GM12878 (cell line): ENCODE measurements around the gene ACTG1.

Experiments
- CREB1 ChIP-seq: IDR thresholded peaks from 2 replicates; pipeline ENCODE4 v1.6.1; 2012; ENCODE audit warnings: low read depth, mild to moderate bottlenecking, inconsistent platforms
- EP300 ChIP-seq, 2 experiments: fragments of 150-350 bp in 1 of 2; IDR thresholded peaks; 2 replicates each; pipeline ENCODE4 v1.6.1; 2011 to 2012; ENCODE audit warnings: low read depth in 2 of 2, low read length in 2 of 2, borderline replicate concordance in 1 of 2, improper control_type of control experiment in 1 of 2, inconsistent platforms in 1 of 2; ENCODE audit not compliant: control insufficient read depth in 1 of 2
- POLR2AphosphoS5 ChIP-seq: IDR thresholded peaks from 2 replicates; pipeline ENCODE4 v1.6.1; 2011; ENCODE audit warnings: mild to moderate bottlenecking, low read length, inconsistent platforms
- ZZZ3 ChIP-seq: IDR thresholded peaks from 2 replicates; pipeline ENCODE4 v1.6.1; 2011; ENCODE audit warnings: low read depth; ENCODE audit not compliant: control insufficient read depth, insufficient read length
- TF ChIP-seq, protein P1 (sequence below): IDR thresholded peaks from 2 replicates; pipeline ENCODE4 v1.6.1; 2012; ENCODE audit warnings: low read depth, low read length, improper control_type of control experiment

DNA sequence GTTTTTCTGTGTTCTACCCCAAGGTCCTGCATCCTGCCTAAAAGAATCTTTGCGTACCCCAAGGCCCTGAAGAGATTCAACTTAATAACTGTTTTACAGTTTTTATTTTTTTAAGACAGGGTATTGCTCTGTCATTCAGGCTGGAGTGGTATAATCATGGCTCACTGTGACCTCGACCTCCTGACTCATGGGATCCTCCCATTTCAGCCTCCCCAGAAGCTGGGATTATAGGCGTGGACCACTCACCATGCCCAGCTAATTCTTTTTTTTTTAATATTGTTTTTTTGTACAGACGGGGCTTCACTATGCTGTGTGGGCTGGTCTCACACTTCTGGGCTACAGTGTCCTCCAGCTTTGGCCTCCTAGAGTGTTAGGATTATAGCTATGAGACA is 48.9 kb upstream of the ACTG1 start:
- TF ChIP-seq EP300 (IDR thresholded peaks at IDR 0.05; ENCODE audit: borderline replicate concordance in 1 of 2, control insufficient read depth in 1 of 2, low read depth in 2 of 2, low read length in 2 of 2) (no peak), POLR2AphosphoS5 (no peak), CREB1 (no peak), ZZZ3 (no peak)
- TF ChIP-seq, protein P1, sequence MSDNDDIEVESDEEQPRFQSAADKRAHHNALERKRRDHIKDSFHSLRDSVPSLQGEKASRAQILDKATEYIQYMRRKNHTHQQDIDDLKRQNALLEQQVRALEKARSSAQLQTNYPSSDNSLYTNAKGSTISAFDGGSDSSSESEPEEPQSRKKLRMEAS: no peak
